Panc1 (cell line): ENCODE measurements around the gene ASTN2. TPM values are rescaled to one million over a fixed set of nuclear protein-coding genes. Genes with fewer than 3 reads are reported as not detected.

Source experiments
- ATAC-seq: fragments of 200-7000 bp; cut with Tn5 transposase; 2 replicates; pipeline ENCODE4 v1.9.1; 2020; ENCODE audit warnings: mild to moderate bottlenecking, moderate library complexity
- BruUV-seq: library from RNA; stranded (reverse); fragments of 400-500 nt; replicated peaks from 2 replicates; lab custom pipeline; 2021; lab: Mats Ljungman, UMichigan
- CTCF ChIA-PET: fragments of 300-600 bp; sonication (Branson Sonifier 250); formaldehyde crosslinking; loops from one replicate; lab custom pipeline; 2022; ENCODE audit warnings: antibody characterized with exemption; lab: Charles Lee
- POLR2A ChIA-PET: fragments of 300-600 bp; sonication (Branson Sonifier 250); formaldehyde crosslinking; loops from one replicate; lab custom pipeline; 2022; ENCODE audit warnings: antibody characterized with exemption; lab: Charles Lee
- DNase-seq: peaks from one replicate; pipeline ENCODE4 v3.0.0-alpha.2; 2010; ENCODE audit warnings: low read depth, low spot score
- H3K27ac ChIP-seq: 2 replicates; pipeline ENCODE4 v1.5.1; 2011; ENCODE audit warnings: mild to moderate bottlenecking, low read length, inconsistent platforms
- H3K27me3 ChIP-seq: fragments of 200-500 bp; sonication (Bioruptor generic); 2 replicates; pipeline ENCODE4 v1.6.0; 2014; ENCODE audit warnings: low read length, inconsistent platforms; ENCODE audit not compliant: control insufficient read depth, insufficient read depth
- H3K36me3 ChIP-seq: fragments of 200-500 bp; sonication (Bioruptor generic); 2 replicates; pipeline ENCODE4 v1.5.1; 2014; ENCODE audit warnings: inconsistent platforms, mild to moderate bottlenecking, low read length, moderate library complexity; ENCODE audit not compliant: control insufficient read depth, insufficient read depth
- H3K4me1 ChIP-seq: 2 replicates; pipeline ENCODE4 v1.5.1; 2011; ENCODE audit warnings: inconsistent platforms, mild to moderate bottlenecking, low read length, moderate library complexity; ENCODE audit not compliant: control insufficient read depth, insufficient read depth
- H3K4me3 ChIP-seq, 2 experiments: 2 replicates each; pipeline ENCODE4 v1.5.1; 2011 to 2012; ENCODE audit warnings: low read depth in 2 of 2, low read length in 2 of 2, mild to moderate bottlenecking in 2 of 2, inconsistent platforms in 1 of 2, moderate library complexity in 1 of 2
- H3K9me3 ChIP-seq: fragments of 200-500 bp; sonication (Bioruptor generic); 2 replicates; pipeline ENCODE4 v1.5.1; 2014; ENCODE audit warnings: low read depth, mild to moderate bottlenecking, inconsistent platforms, low read length, moderate library complexity; ENCODE audit not compliant: control insufficient read depth, insufficient read depth
- CTCF ChIP-seq: fragments of 450-650 bp; IDR thresholded peaks from 2 replicates; pipeline ENCODE4 v1.5.1; 2017; ENCODE audit warnings: mild to moderate bottlenecking
- POLR2AphosphoS5 ChIP-seq: IDR thresholded peaks from 2 replicates; pipeline ENCODE4 v1.6.1; 2012; ENCODE audit warnings: mild to moderate bottlenecking, low read depth, low read length, moderate library complexity
- REST ChIP-seq, 2 experiments: IDR thresholded peaks; 2 replicates each; pipeline ENCODE4 v1.6.1; 2011 to 2012; ENCODE audit warnings: low read depth in 2 of 2, control low read depth in 1 of 2, low read length in 1 of 2, mild to moderate bottlenecking in 1 of 2, moderate library complexity in 1 of 2; ENCODE audit not compliant: insufficient read depth in 1 of 2
- SIN3A ChIP-seq: IDR thresholded peaks from 2 replicates; pipeline ENCODE4 v1.6.1; 2012; ENCODE audit warnings: low read depth, mild to moderate bottlenecking, low read length, moderate library complexity, borderline replicate concordance; ENCODE audit not compliant: insufficient read depth
- TCF7L2 ChIP-seq: IDR thresholded peaks from 2 replicates; pipeline ENCODE4 v1.6.1; 2011; ENCODE audit warnings: mild to moderate bottlenecking, low read depth, low read length, inconsistent platforms
- in situ Hi-C: cut with HindIII; loops from 2 replicates; pipeline ENCODE4 v1.10.0; 2016; ENCODE audit warnings: low sequenced_read_pairs, low pct_unique_long_range_greater_than_20kb
- intact Hi-C: fragments of 100-400 bp; cut with micrococcal nuclease; formaldehyde crosslinking; loops from one replicate; pipeline ENCODE4 v1.10.0; 2022; ENCODE audit not compliant: unreplicated experiment
- total RNA-seq: library from RNA; stranded (reverse); gene quantifications from one replicate; pipeline ENCODE4 v1.2.1, GENCODE V29; 2021; ENCODE audit not compliant: unreplicated experiment

ASTN2 gene
- total RNA-seq, 1 experiment from 2014 or later: 3.9 TPM

- CTCF ChIA-PET: no interaction called here
- no peak for TF ChIP-seq REST (IDR thresholded peaks at IDR 0.05; ENCODE audit: insufficient read depth in 1 of 2, low read depth in 2 of 2, low read length in 1 of 2)
- no peak for TF ChIP-seq POLR2AphosphoS5
- no peak for TF ChIP-seq TCF7L2
- TF ChIP-seq CTCF: no peak
- no peak for TF ChIP-seq SIN3A
- DNase-seq (no peak), ATAC-seq (no peak)
- Histone ChIP-seq H3K27ac (no peak overlapping the region), H3K36me3 (no peaks in the 10 kb centered on the region), H3K4me1 (no peaks in the 10 kb centered on the region), H3K27me3 (no peaks in the 10 kb centered on the region), H3K4me3 (no peak overlapping the region), H3K9me3 (no peaks in the 10 kb centered on the region)
- POLR2A ChIA-PET: no interaction called here
- intact Hi-C loops (no loop called here), in situ Hi-C loops (no loop called here)
- BruUV-seq: no TSS peak
These were observed 370.6 kb downstream of the ASTN2 start for GRCh38 chr9:117044241-117044640.

- ChIA-PET POLR2A (no interaction called here), CTCF (no interaction called here)
- BruUV-seq: no TSS peak
- in situ Hi-C loops: no loop called here
- no peaks in the 10 kb centered on the region for H3K4me1 ChIP-seq
- no peak for TF ChIP-seq TCF7L2
- TF ChIP-seq CTCF: no peak
- TF ChIP-seq REST (IDR thresholded peaks at IDR 0.05; ENCODE audit: insufficient read depth in 1 of 2, low read depth in 2 of 2, low read length in 1 of 2): no peak
- TF ChIP-seq POLR2AphosphoS5: no peak
- TF ChIP-seq SIN3A: no peak
- no peak overlapping the region for H3K4me3 ChIP-seq
- no peak overlapping the region for H3K27ac ChIP-seq
- no peaks in the 10 kb centered on the region for H3K27me3 ChIP-seq
- DNase-seq (no peak), ATAC-seq (no peak)
- H3K9me3 ChIP-seq: no peaks in the 10 kb centered on the region
- no peaks in the 10 kb centered on the region for H3K36me3 ChIP-seq
- intact Hi-C loops: no loop called here
These were observed 371.7 kb downstream of the ASTN2 start for GRCh38 chr9:117043159-117043558.
